Small intestine (tissue), 7 donors: Measurements from ENCODE around the gene CMC1. TPM values are rescaled to one million over a fixed set of nuclear protein-coding genes. Genes with fewer than 3 reads are reported as not detected.
A peak's percentile ranks its signal among the peaks of the same experiment; 100 is the strongest.

ENCODE experiments used
- DNase-seq, 2 donors: peaks; one replicate each; pipeline versions ENCODE4 v3.0.0 to v3.0.0-alpha.2; 2013
- FAIRE-seq: peaks from 2 replicates; lab custom pipeline; 2012; peaks lifted over from hg19 to GRCh38; lab: Jason Lieb, UNC
- H3K27ac ChIP-seq, 3 donors: one replicate each; pipeline ENCODE4 v1.5.1; 2013; ENCODE audit warnings: low read length in 2 of 3, mild to moderate bottlenecking in 2 of 3, control low read depth in 1 of 3, inconsistent platforms in 1 of 3, low read depth in 1 of 3, moderate library complexity in 1 of 3
- H3K27me3 ChIP-seq, 3 donors: one replicate each; pipeline ENCODE4 v1.6.1; 2013; ENCODE audit warnings: low read length in 3 of 3, inconsistent platforms in 1 of 3; ENCODE audit not compliant: control insufficient read depth in 3 of 3, insufficient read depth in 3 of 3
- H3K36me3 ChIP-seq, 3 donors: one replicate each; pipeline ENCODE4 v1.6.1; 2013; ENCODE audit warnings: low read length in 3 of 3, inconsistent platforms in 1 of 3, low read depth in 1 of 3, mild to moderate bottlenecking in 1 of 3, moderate library complexity in 1 of 3; ENCODE audit not compliant: control insufficient read depth in 3 of 3, insufficient read depth in 2 of 3
- H3K4me1 ChIP-seq, 3 donors: one replicate each; pipeline ENCODE4 v1.6.1; 2013; ENCODE audit warnings: low read length in 2 of 3, inconsistent platforms in 1 of 3, low read depth in 1 of 3, mild to moderate bottlenecking in 1 of 3, moderate library complexity in 1 of 3; ENCODE audit not compliant: control insufficient read depth in 3 of 3, insufficient read depth in 2 of 3
- H3K4me3 ChIP-seq, 3 donors: one replicate each; pipeline ENCODE4 v1.5.1; 2013; ENCODE audit warnings: low read length in 3 of 3, control low read depth in 1 of 3, inconsistent platforms in 1 of 3, low read depth in 1 of 3, mild to moderate bottlenecking in 1 of 3, moderate library complexity in 1 of 3
- H3K9me3 ChIP-seq, 2 donors: one replicate each; pipeline ENCODE4 v1.6.1; 2013; ENCODE audit warnings: low read depth in 1 of 2, low read length in 1 of 2; ENCODE audit not compliant: control insufficient read depth in 2 of 2, insufficient read depth in 1 of 2
- WGBS, 3 donors: extraction: QIAGEN DNeasy Blood & Tissue Kit; methylation state at CpG; one replicate each; pipeline ENCODE4 v1.1.7; 2013; 5-methylcytosine and 5-hydroxymethylcytosine counted together
- polyA plus RNA-seq, 4 donors: library from polyadenylated mRNA; stranded (reverse) in 3 of 4; unstranded in 1 of 4; fragments of 200-250 nt in 3 of 4; fragments of 120-200 nt in 1 of 4; gene quantifications; one replicate each; pipeline versions ENCODE4 v1.2.1 to v1.2.3, GENCODE V29; 2013
- donor health status: healthy with polysubstance abuse.
- donor health status: control.
- donor health status: control.
- donor health status: Bipolar disorder and iron deficiency.
- donor health status: healthy.

CMC1 gene
- polyA plus RNA-seq, 4 donors, result 33.1 to 57.3 (median 47.3) TPM

- peaks cover 5 to 17% (median 7%) of the 10 kb centered on the region in 3 donors for H3K4me1 ChIP-seq
- H3K27ac ChIP-seq, result no peak overlapping the region
- DNase-seq (peak; percentile 27 to 74), FAIRE-seq (no peak)
- H3K9me3 ChIP-seq, result no peaks in the 10 kb centered on the region
- no peaks in the 10 kb centered on the region for H3K27me3 ChIP-seq
- peaks cover 0 to 4% (median 0%) of the 10 kb centered on the region in 3 donors for H3K36me3 ChIP-seq
- no peak overlapping the region for H3K4me3 ChIP-seq
Observed at GRCh38 chr3:28343144-28343543, 101.7 kb downstream of the CMC1 start.

- Histone ChIP-seq H3K4me3 (no peak overlapping the region), H3K4me1 (peaks cover 5 to 17% (median 7%) of the 10 kb centered on the region in 3 donors), H3K27ac (no peak overlapping the region), H3K36me3 (no peaks in the 10 kb centered on the region), H3K27me3 (no peaks in the 10 kb centered on the region), H3K9me3 (no peaks in the 10 kb centered on the region)
- FAIRE-seq (no peak), DNase-seq (no peak)
- WGBS, 3 donors, result 96 to 98% (median 97%) methylated on average over 1 of the region's 1 CpG
Observed at GRCh38 chr3:28345690-28346089, 104.3 kb downstream of the CMC1 start.

- Histone ChIP-seq H3K36me3 (no peaks in the 10 kb centered on the region), H3K27ac (peak overlapping the region; percentile 98 to 100 (median 99)), H3K4me1 (peaks cover 5 to 17% (median 7%) of the 10 kb centered on the region in 3 donors), H3K4me3 (peak overlapping the region; percentile 80 to 99 (median 84)), H3K27me3 (no peaks in the 10 kb centered on the region), H3K9me3 (peaks cover 0 to 3% of the 10 kb centered on the region in 2 donors)
- FAIRE-seq, result no peak
- WGBS, 3 donors, result 17 to 24% (median 23%) methylated on average over 16 of the region's 16 CpGs
- DNase-seq, result peak in 1 of 2 donors; percentile 10
Observed at GRCh38 chr3:28347374-28348264, 106.2 kb downstream of the CMC1 start.

- peaks cover 0 to 4% (median 2%) of the 10 kb centered on the region in 3 donors for H3K36me3 ChIP-seq
- no peaks in the 10 kb centered on the region for H3K27me3 ChIP-seq
- no peak for DNase-seq
- WGBS, 3 donors, result 0 to 1% (median 0%) methylated on average over 13 to 16 of the region's 16 CpGs
- FAIRE-seq, result no peak
- peaks cover 0 to 8% of the 10 kb centered on the region in 2 donors for H3K9me3 ChIP-seq
- H3K27ac ChIP-seq, result peak overlapping the region; percentile 98 to 100 (median 99)
- H3K4me1 ChIP-seq, result peaks cover 3 to 17% (median 5%) of the 10 kb centered on the region in 3 donors
- H3K4me3 ChIP-seq, result peak overlapping the region; percentile 80 to 99 (median 84)
Observed at GRCh38 chr3:28348265-28348628, 106.8 kb downstream of the CMC1 start.

GRCh38 chr3:28348629-28349468 is 107.4 kb downstream of the CMC1 start, which contains the start of the genes AZI2 and ZCWPW2:
TSS of gene AZI2 (minus strand) at chr3:28348824. CDS start at chr3:28340617, 8,207 bp downstream.
TSS of gene ZCWPW2 (plus strand) at chr3:28348721. CDS start at chr3:28413069, 64,348 bp downstream.
- DNase-seq (peak; percentile 94 to 98), FAIRE-seq (no peak)
- Histone ChIP-seq H3K4me1 (peaks cover 3 to 17% (median 5%) of the 10 kb centered on the region in 3 donors), H3K36me3 (peaks cover 0 to 4% (median 2%) of the 10 kb centered on the region in 3 donors), H3K27me3 (no peaks in the 10 kb centered on the region), H3K9me3 (peaks cover 0 to 10% of the 10 kb centered on the region in 2 donors), H3K27ac (peak within 1 kb of the TSS; percentile 98 to 100 (median 99)), H3K4me3 (peak within 1 kb of the TSS; percentile 80 to 99 (median 84))
- 0 to 1% (median 0%) methylated on average over 60 to 83 of the region's 83 CpGs for WGBS, 3 donors

GRCh38 chr3:28349469-28350000 is 108.1 kb downstream of the CMC1 start:
- FAIRE-seq, result no peak
- Histone ChIP-seq H3K4me1 (peaks cover 3 to 17% (median 5%) of the 10 kb centered on the region in 3 donors), H3K4me3 (peak overlapping the region; percentile 55 to 99 (median 80)), H3K9me3 (peaks cover 0 to 11% of the 10 kb centered on the region in 2 donors), H3K36me3 (peaks cover 0 to 4% (median 2%) of the 10 kb centered on the region in 3 donors), H3K27me3 (no peaks in the 10 kb centered on the region), H3K27ac (peak overlapping the region; percentile 98 to 100 (median 99))
- no peak for DNase-seq
- WGBS, 3 donors, result 12 to 22% (median 19%) methylated on average over 13 of the region's 13 CpGs
